Measurements from ENCODE around the gene RNF123. TPM values are rescaled to one million over a fixed set of nuclear protein-coding genes. Genes with fewer than 3 reads are reported as not detected.
A peak's percentile ranks its signal among the peaks of the same experiment; 100 is the strongest.
"Not testable (repeated sequence)": the region's sequence is repeated elsewhere in the genome, so short reads cannot be mapped to it uniquely, and the experiment has no call there.

The RNF123 gene
- total RNA-seq, 1 donor from 2014 or later = 55.6 TPM

GRCh38 chr3:49681232-49681522 lies 8.2 kb upstream of the RNF123 start:
- no peak for DNase-seq (ENCODE audit: low spot score)

- DNase-seq (ENCODE audit: low spot score) = no peak
Observed at GRCh38 chr3:49681543-49681942, 7.8 kb upstream of the RNF123 start.

DNA sequence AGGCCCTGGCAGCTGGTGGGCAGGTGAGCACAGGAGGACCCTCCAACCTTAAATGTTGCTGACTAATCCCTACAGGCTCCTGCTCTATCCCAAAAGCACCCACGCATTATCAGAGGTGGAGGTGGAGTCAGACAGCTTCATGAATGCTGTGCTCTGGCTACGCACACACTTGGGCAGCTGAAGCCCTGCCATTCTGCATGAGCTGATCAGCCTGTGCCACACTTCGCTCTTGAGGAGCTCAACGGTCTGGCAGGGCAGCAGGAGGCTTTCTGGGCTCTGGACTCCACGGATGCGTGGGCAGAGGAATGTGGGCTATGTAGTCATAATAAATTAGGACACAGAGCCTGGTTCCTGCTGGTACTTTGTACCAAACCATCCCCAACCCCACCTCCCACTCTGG lies 6.2 kb upstream of the RNF123 start:
- no peak for DNase-seq (ENCODE audit: low spot score)

DNA sequence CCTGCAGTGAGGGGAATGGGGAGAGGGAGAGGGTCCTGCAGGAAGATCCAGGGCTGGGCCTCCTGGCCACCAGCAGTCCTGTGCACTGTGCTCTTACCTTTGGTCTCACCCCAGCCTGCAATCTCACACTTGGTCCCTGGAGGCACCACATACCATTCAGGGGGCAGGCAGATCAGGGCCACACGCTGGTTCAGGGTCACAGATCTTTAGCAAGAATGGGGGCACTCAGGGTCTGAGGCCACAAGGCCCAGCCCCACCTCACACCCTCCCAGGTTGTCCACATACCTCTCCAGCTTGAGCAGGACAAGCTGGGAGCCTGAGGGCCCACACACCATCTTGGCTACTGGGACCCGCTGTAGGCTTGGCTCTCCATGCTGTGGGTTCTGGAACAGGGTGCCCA lies 4.9 kb upstream of the RNF123 start:
- DNase-seq (ENCODE audit: low spot score) = not testable (repeated sequence)

DNA sequence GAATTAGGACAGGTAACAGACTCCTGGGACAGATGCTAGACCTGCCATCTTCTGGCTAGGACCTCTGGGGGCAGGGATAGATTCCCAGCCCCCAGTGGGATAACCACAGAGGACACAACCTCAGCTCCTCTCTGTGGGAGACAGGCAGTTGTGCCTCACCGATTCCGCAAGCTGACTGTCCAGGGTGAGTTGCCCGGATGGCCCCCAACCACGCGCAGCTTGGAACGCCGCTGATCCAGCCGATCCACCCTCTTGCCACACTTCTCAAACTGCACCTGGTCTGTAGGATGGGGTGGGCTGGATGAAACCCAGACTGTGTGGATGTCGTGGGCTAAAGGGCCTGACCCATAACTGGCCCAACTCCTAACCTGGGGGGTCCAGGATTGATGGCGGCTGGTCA lies 4.3 kb upstream of the RNF123 start:
- DNase-seq (ENCODE audit: low spot score) = not testable (repeated sequence)

DNA sequence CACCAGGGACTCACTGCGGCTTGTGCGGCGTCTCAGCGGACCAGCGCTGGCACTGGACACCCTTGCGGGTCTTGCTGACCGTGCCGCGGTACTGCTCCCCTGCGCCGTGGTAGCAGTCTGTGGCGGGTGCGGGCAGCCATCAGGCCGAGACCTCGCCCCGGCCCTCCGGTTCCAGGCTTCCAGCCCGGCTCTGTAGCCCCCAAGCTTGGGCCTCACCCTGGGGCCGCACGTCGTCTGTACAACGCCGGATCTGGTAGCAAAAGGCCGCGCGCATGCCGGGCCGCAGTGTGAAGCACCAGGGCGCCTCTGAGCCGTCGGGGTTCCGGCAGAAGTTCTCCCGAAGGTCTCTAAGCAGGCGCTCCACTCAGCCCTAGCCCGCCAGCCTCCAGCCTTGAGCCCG lies 3.5 kb upstream of the RNF123 start:
- DNase-seq (ENCODE audit: low spot score) = not testable (repeated sequence)

DNA sequence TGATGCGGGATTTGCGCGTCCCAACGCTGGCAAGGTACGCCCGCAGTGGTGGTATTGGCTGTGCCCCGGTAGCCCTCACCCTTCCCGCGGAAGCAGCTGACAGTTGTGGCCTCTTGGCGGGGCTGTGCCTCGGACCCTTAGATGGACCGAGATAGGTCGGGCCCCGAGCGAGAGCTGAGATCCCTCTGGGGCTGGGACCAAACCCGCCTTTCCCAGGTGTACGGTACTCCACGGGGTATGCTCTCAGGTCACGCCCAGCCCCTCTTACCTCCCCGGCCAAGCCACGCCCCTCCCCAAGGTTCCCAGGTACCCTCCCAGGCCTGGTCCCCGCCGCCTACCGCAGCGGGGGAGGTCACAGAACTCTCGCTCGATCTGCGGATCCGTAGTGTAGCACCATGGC lies 3.0 kb upstream of the RNF123 start:
- peak; percentile 22 for DNase-seq (ENCODE audit: low spot score)

DNA sequence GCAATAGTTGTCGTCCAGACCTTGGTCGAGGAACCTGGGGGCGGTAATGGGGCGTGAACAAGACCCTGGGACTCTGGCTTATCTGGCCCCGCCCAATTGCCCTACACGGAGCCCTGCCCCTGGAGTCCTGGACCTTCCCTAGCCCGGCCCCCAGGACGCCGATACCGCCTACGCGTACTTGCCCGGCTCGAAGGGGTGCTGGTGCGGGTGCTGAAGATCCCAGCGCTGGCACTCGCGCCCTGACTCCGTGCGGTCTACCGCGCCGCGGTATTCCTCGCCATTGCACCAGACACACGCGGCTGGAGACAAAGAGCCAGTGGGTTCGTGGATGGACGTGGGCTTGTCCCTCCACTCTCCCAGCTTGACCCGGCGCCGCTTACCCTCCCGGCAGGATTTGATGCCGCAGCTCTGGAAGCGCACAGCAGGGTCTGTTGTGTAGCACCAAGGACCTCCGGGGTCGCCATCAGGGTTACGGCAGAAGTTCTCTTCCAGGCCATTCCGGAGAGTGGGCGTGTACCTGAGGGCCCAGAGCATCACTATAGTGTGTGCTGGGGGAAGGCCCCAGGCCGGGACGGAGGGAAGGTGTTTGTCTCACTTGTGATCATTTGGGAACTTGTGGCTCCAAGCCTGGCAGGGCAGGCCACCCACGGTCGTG lies 2.5 kb upstream of the RNF123 start:
- DNase-seq (ENCODE audit: low spot score) = peak; percentile 43

DNA sequence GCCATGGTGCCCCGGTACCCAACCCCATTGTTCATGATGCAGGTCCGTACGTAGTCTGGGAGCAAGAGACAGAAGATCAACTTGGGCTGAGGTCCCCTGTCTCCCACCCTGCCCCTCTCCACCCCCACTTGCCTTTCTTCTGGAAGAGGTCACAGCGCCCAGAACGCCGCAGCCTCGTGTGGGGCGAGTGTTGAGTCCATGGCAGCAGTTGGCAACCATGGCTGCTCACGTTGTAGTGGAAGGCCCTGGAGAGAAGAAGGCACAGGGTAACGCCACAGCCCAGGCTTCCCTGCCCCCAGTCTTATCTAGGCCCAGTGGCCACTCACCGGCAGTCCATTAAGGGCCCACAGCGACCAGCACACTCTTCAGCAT lies 1.9 kb upstream of the RNF123 start:
- not testable (repeated sequence) for DNase-seq (ENCODE audit: low spot score)

DNA sequence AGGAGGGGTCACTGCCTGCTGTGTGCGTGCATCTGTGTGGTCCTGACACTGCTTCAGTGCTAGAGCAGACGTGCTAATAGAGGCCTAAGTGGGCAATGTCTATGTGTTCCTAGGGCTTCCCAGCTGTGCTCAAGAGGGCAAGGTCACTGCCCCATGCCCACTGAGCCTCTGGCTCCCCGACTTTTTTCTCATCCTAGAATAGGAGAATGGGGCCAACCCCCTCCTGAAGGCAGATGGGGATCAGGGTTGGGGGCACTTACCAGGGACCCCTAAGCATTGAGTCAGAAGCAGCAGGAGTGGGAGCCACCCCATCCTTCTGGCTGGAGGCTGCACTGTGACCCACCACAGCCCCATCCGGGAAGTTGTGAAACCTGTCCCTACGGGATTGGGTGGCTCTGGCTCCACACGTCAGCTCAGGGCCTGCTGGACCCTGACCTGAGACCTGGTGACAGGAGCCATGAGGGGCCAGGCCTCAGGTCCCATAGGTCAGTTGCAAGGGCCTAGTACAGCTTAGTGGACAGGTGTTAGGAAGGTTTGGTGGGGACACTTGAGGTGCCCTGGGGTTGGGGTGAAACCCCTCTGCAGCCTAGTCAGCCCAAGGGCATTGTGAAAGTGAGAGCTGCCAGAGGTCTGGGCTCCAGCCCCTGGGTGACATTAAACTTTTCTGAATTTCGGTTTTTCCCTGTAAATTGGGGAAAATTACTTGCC lies 865 bp upstream of the RNF123 start:
- not testable (repeated sequence) for DNase-seq (ENCODE audit: low spot score)

- not testable (repeated sequence) for DNase-seq (ENCODE audit: low spot score)
Observed at GRCh38 chr3:49689908-49690624, 709 bp downstream of the RNF123 start.

DNA sequence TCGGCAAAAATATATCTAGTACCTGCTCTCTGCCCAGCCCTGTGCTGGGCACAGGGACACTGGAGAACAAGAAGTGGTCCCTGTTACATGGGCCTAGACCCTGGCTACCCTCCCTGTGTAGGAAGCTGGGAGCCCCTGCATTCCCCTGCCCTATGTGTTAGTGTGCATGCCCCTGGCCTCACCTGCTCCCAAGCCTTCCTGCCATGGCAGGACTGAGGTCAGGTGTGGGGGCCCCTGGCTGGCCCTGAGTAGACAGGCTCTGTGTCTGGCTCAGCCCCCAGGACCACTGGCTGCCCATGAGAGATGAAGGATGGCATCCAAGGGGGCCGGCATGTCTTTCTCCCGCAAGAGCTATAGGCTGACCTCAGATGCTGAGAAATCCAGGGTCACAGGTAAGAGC lies 1.5 kb downstream of the RNF123 start:
- not testable (repeated sequence) for DNase-seq (ENCODE audit: low spot score)

GRCh38 chr3:49691481-49691880 lies 2.1 kb downstream of the RNF123 start:
- peak; percentile 27 for DNase-seq (ENCODE audit: low spot score)

DNA sequence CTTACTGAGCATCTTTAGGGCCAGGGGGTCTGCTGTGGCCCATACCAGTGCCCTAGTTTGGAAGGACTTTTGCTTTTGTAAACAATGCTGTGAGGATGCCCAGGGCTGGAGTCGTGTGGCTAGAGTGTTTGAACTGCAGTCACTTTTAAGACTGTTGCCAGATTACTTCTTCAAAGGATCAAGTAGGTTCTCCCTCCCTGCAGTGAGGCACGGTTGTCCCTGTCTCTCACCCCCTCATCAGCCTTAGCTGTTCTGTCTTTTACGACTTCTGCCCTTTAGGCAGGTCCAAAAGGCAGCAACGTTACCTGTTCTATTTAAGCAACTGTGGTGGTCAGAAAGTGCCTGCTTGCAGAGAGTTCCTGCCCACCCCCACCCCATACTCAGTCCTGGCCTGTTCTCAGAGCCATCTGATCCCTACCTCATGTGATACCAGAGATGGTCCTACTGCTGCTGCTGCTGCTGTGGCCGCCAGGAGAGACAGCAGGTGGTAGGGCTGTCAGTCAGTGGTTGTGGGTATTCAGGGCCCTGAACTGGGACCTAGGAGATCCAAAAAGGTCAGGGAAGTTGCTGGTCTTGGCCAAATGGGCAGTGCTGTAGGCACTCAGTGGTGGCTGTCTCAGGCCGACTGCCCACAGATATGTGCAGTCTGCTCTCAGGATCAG lies 5.2 kb downstream of the RNF123 start:
- not testable (repeated sequence) for DNase-seq (ENCODE audit: low spot score)

- DNase-seq (ENCODE audit: low spot score) = not testable (repeated sequence)
Observed at GRCh38 chr3:49695350-49696015, 6.1 kb downstream of the RNF123 start.

GRCh38 chr3:49699281-49699979 lies 10.1 kb downstream of the RNF123 start:
- peak; percentile 40 for DNase-seq (ENCODE audit: low spot score)

DNA sequence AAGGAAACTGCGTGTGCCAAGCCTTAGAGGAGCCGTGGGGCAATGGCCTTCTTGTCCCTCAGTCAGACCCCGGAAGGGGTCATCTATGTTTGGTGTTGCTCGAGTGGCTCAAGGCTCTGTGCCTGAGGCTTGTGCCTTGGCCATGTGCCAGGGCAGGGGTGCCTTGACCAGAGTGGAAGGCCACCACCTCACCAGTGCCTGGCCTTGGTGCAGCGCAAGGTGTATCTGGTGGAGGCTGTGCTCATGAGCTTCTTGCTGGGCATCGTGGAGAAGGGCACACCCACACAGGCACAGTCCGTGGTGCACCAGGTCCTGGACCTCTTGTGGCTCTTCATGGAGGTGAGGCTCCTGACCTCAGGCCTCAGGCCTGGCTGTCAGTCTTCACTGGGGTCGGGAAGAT lies 10.7 kb downstream of the RNF123 start:
- DNase-seq (ENCODE audit: low spot score) = no peak

DNA sequence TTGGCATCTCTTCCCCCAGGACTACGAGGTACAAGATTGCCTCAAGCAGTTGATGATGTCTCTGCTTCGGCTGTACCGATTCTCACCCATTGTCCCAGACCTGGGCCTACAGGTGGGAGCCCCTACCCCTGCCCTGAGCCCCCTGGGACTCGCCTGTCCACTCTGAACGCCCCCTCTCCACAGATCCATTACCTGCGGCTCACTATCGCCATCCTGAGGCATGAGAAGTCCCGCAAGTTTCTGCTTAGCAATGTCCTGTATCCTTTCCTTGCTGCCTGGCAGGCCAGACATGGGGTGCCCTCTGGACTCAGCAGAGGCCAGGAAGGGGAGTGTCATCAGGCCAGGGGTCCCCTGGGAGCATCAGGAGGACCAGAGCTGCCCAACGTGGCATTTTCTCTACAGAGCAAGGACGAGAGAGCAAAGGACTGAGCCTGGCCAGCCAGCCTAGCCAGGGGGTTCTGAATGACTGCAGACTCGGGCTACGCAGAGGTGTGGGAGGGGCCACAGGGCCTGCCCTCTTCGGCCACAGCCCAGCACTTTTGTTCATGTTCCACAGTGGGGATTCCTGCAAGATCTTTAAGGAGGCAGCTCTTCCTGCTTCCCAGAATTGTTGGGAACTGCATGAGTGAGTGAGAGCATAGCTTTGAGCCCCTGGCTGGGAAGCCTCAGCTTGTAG lies 11.2 kb downstream of the RNF123 start:
- DNase-seq (ENCODE audit: low spot score) = no peak

DNA sequence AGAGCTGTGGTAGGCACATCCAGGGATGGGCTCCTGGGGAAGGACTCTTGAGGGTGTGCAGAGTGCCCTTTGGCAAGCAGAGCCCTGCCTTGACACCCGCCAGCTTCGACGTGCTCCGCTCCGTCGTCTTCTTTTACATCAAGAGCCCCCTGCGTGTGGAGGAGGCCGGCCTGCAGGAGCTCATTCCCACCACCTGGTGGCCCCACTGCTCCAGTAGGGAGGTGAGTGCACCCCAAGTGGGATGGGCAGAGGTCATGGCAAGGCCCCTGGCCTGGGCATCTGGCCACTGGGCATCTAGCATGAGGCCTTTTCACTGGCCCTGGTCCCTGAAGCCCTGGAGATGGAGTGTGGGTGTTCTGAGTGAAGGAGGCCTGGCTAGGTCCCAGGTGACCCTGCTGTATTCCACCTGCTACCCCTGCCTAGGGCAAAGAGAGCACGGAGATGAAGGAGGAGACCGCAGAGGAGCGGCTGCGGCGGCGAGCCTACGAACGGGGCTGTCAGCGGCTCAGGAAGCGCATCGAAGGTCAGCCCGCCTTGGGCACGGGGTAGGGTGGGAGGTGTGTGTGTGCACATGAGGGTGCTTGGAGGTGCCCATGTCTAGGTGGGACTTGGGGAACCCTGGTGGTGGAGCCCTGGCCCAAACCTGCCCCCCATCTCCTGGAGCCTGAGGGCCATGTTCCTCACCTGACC lies 12.2 kb downstream of the RNF123 start:
- DNase-seq (ENCODE audit: low spot score) = no peak

DNA sequence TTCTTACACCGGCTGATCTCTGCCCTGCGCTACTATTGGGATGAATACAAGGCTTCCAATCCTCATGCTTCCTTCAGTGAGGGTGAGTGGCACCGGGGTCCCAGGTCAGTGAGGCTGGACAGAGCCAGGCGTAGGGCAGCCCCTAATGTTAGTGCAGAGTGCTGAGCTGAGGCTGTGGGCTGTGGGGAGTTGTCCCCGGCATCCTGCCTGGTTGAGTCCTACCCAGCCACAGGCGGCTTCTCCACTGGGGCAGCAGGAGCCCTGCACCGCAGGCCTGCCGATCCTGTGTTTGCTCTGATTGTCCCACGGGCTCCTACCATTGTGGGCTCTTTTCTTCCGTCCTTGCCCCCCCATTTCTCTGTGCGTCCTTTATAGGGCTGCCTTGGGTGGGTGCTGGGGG lies 13.3 kb downstream of the RNF123 start:
- DNase-seq (ENCODE audit: low spot score) = no peak

All from mucosa of gallbladder (tissue), 1 donor.